Iris pigment epithelial cell (primary cell): ENCODE measurements around the gene LCP2.

Source experiments
- DNase-seq: peaks from one replicate; pipeline ENCODE4 v3.0.0-alpha.2; 2011; ENCODE audit warnings: low read depth

Gene LCP2

GRCh38 chr5:170296036-170296934 lies 1.3 kb downstream of the LCP2 start:
- no peak for DNase-seq

GRCh38 chr5:170294556-170294955 lies 3.0 kb downstream of the LCP2 start:
- no peak for DNase-seq

- DNase-seq: no peak
Measured at GRCh38 chr5:170294057-170294456, 3.5 kb downstream of the LCP2 start.

GRCh38 chr5:170293273-170293672 lies 4.3 kb downstream of the LCP2 start:
- DNase-seq: no peak

GRCh38 chr5:170292179-170293104 lies 5.1 kb downstream of the LCP2 start:
- DNase-seq: no peak

- DNase-seq: no peak
Measured at GRCh38 chr5:170290498-170290897, 7.1 kb downstream of the LCP2 start.

- no peak for DNase-seq
Measured at GRCh38 chr5:170289764-170290163, 7.8 kb downstream of the LCP2 start.

GRCh38 chr5:170289121-170289520 lies 8.5 kb downstream of the LCP2 start:
- no peak for DNase-seq

- no peak for DNase-seq
Measured at GRCh38 chr5:170288551-170288950, 9.0 kb downstream of the LCP2 start.

GRCh38 chr5:170288151-170288550 lies 9.4 kb downstream of the LCP2 start:
- DNase-seq: no peak

GRCh38 chr5:170287532-170287931 lies 10.0 kb downstream of the LCP2 start:
- DNase-seq: no peak

- no peak for DNase-seq
Measured at GRCh38 chr5:170286386-170286925, 11.1 kb downstream of the LCP2 start.

GRCh38 chr5:170285181-170285580 lies 12.4 kb downstream of the LCP2 start:
- DNase-seq: no peak

GRCh38 chr5:170284231-170284630 lies 13.3 kb downstream of the LCP2 start:
- no peak for DNase-seq

- DNase-seq: no peak
Measured at GRCh38 chr5:170283296-170283695, 14.3 kb downstream of the LCP2 start.

- no peak for DNase-seq
Measured at GRCh38 chr5:170280011-170280493, 17.5 kb downstream of the LCP2 start.

GRCh38 chr5:170279459-170279817 lies 18.1 kb downstream of the LCP2 start:
- DNase-seq: no peak

GRCh38 chr5:170278611-170279458 lies 18.7 kb downstream of the LCP2 start:
- no peak for DNase-seq

- no peak for DNase-seq
Measured at GRCh38 chr5:170277867-170278281, 19.7 kb downstream of the LCP2 start.

GRCh38 chr5:170276140-170276539 lies 21.4 kb downstream of the LCP2 start:
- no peak for DNase-seq

- DNase-seq: no peak
Measured at GRCh38 chr5:170275376-170275994, 22.1 kb downstream of the LCP2 start.
